Ovary (tissue), 9 donors: Measurements from ENCODE around the gene OR1F1. TPM values are rescaled to one million over a fixed set of nuclear protein-coding genes. Genes with fewer than 3 reads are reported as not detected.

Experiments
- DNase-seq, 5 donors: peaks; one replicate each; pipeline ENCODE4 v3.0.0-alpha.2; 2019 to 2020
- H3K27ac ChIP-seq, 2 donors: fragments of 200-600 bp; one replicate each; pipeline versions ENCODE4 v1.5.1 to v1.8.0; 2019 to 2022
- H3K27me3 ChIP-seq: fragments of 200-600 bp; one replicate; pipeline ENCODE4 v1.8.0; 2022
- H3K36me3 ChIP-seq: fragments of 200-600 bp; sonication (generic); one replicate; pipeline ENCODE4 v1.5.1; 2019
- H3K4me1 ChIP-seq: one replicate; pipeline ENCODE4 v1.8.1; 2013; ENCODE audit warnings: mild to moderate bottlenecking, moderate library complexity; ENCODE audit not compliant: insufficient read depth
- H3K4me3 ChIP-seq: fragments of 200-600 bp; sonication (generic); one replicate; pipeline ENCODE4 v1.5.1; 2017
- H3K9me3 ChIP-seq, 2 donors: fragments of 200-600 bp in 1 of 2; sonication (generic) in 1 of 2; one replicate each; pipeline versions ENCODE4 v1.5.1 to v1.8.1; 2013 to 2019; ENCODE audit warnings: mild to moderate bottlenecking in 1 of 2, moderate library complexity in 1 of 2
- EP300 ChIP-seq: sonication (generic); formaldehyde crosslinking; IDR thresholded peaks from one replicate; pipeline ENCODE4 v1.6.1; 2017; ENCODE audit warnings: antibody characterized with exemption
- POLR2A ChIP-seq: fragments of 450-650 bp; IDR thresholded peaks from one replicate; pipeline ENCODE4 v1.6.1; 2017; ENCODE audit warnings: antibody characterized with exemption, mild to moderate bottlenecking, moderate library complexity
- WGBS, 3 donors: extraction: QIAGEN DNeasy Blood & Tissue Kit in 1 of 3; methylation state at CpG; one replicate each; pipeline versions ENCODE4 v1.1.5 to v1.1.7; 2013 to 2017; 5-methylcytosine and 5-hydroxymethylcytosine counted together
- intact Hi-C, 4 donors: fragments of 100-400 bp; cut with DNase I; formaldehyde crosslinking; loops; one replicate each; pipeline versions ENCODE4 v1.11.0 to v1.15.1; 2022 to 2023
- polyA plus RNA-seq, 2 donors: library from polyadenylated mRNA; stranded (reverse); fragments of 200-250 nt in 1 of 2; fragments of 350-450 nt in 1 of 2; fragmentation: Illumina TruSeq in 1 of 2; extraction: RNeasy Lipid Tissue Mini Kit (QIAGEN cat#74804) in 1 of 2; gene quantifications; one replicate each; pipeline ENCODE4 v1.2.3, GENCODE V29; 2013 to 2014
- total RNA-seq, 7 donors: library from RNA; depleted of rRNA in 2 of 7; stranded (reverse); fragments of >200 nt in 2 of 7; fragmentation: NEBNext Ultra II Directional in 3 of 7; extraction: Animal tissue kit (Norgen Biotek cat#: 25700) in 3 of 7; gene quantifications; one replicate each; pipeline versions ENCODE4 v1.1.0 to v1.2.4, GENCODE V29; 2016 to 2023
- TF ChIP-seq, protein P1 (sequence below), 3 donors: fragments of 450-650 bp in 2 of 3; fragments of 200-600 bp in 1 of 3; IDR thresholded peaks; one replicate each; pipeline versions ENCODE4 v1.5.1 to v1.8.0; 2016 to 2022; ENCODE audit warnings: antibody characterized with exemption in 3 of 3, mild to moderate bottlenecking in 1 of 3
- donor health status: DM: no; HTN: no; CAD: no; lungs with moderate emphysema.
- donor health status: DM: no; HTN: no; CAD: no.
- donor health status: Bipolar disorder and iron deficiency.
- donor health status: DM: yes; HTN: yes; CAD: no.
- donor health status: DM: no; HTN: no; CAD: no.
- donor health status: DM: yes; HTN: yes; CAD: no.

Gene OR1F1
- total and polyA plus RNA-seq, 9 donors = not detected

DNA sequence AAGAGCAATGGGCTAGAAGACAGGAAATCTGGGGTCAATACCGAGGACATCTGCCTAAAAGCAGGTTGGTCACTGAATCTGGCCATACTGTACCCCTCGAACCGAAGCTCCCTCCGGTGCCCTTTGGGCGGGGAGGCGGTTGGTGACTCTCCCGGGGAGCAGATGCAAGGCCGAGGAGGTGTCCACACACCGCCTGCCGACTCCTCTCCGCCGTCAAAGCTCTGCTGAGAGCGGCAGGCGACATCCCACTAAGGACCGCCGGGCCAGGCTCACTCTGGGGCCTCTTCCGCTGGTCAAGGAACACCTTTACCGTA, 46.5 kb downstream of the OR1F1 start:
- intact Hi-C loops = loop anchor here in 1 of 4 donors (10.0 kb wide), 1 partner anchor 70 kb away; the partner anchor contains the start of genes TIGD7 and ZNF75A
- H3K27me3 ChIP-seq = no peaks in the 10 kb centered on the region
- no peak for TF ChIP-seq EP300
- TF ChIP-seq POLR2A = no peak
- TF ChIP-seq, protein P1, sequence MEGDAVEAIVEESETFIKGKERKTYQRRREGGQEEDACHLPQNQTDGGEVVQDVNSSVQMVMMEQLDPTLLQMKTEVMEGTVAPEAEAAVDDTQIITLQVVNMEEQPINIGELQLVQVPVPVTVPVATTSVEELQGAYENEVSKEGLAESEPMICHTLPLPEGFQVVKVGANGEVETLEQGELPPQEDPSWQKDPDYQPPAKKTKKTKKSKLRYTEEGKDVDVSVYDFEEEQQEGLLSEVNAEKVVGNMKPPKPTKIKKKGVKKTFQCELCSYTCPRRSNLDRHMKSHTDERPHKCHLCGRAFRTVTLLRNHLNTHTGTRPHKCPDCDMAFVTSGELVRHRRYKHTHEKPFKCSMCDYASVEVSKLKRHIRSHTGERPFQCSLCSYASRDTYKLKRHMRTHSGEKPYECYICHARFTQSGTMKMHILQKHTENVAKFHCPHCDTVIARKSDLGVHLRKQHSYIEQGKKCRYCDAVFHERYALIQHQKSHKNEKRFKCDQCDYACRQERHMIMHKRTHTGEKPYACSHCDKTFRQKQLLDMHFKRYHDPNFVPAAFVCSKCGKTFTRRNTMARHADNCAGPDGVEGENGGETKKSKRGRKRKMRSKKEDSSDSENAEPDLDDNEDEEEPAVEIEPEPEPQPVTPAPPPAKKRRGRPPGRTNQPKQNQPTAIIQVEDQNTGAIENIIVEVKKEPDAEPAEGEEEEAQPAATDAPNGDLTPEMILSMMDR (IDR thresholded peaks at IDR 0.05) = no peak
- no peak for DNase-seq
- peaks cover 7% of the 10 kb centered on the region for H3K4me1 ChIP-seq
- H3K36me3 ChIP-seq = peaks cover 2% of the 10 kb centered on the region
- WGBS, 3 donors = 1 to 2% (median 2%) methylated on average over 18 of the region's 18 CpGs
- peaks cover 0 to 10% of the 10 kb centered on the region in 2 donors for H3K9me3 ChIP-seq
- peak overlapping the region; percentile 96 to 97 for H3K27ac ChIP-seq
- H3K4me3 ChIP-seq = peak overlapping the region; percentile 96

DNA sequence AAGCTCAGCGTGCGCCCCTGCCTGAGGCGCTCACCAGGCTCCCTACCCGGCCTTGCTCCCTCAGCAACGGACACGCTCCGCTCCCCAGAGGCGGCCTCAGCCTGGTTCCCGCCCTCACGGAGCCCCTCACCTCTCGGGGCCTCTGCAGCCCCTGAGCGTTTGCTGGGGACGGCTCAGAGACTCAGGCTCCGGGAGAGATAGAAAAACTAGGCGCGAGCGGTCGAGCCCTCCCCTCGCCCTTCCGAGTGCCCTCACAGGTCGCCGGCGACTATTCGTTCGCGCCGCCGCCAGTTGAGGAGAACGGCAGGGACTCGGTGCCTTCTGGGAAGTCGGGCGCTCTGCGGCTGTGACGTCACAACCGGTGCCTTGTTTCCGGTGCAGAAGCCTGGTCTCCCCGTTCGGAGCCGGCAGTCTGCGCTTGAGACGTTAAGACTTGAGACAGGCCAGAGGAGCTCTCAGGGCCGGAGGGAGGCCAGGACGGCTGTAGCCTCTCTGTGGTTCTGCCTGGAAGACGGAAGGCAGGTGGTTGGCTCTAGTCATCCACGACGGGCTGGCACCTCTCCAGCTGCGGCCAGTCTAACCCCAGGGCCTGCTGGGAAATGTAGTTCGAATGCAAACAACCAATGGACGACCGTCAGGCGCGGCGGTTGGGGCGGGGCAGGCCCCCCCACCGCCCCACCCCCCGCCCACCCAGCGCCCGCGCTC, 47.0 kb downstream of the OR1F1 start, which contains the start of gene ZNF200:
ZNF200 (minus strand) TSS at position 302 of the 705 bp plus-strand sequence. CDS start 1,403 bp downstream, outside the sequence.
- Histone ChIP-seq H3K4me3 (peak within 1 kb of the TSS; percentile 96), H3K4me1 (peaks cover 7% of the 10 kb centered on the region), H3K9me3 (peaks cover 0 to 5% of the 10 kb centered on the region in 2 donors), H3K27me3 (no peaks in the 10 kb centered on the region), H3K36me3 (peaks cover 2% of the 10 kb centered on the region), H3K27ac (peak within 1 kb of the TSS; percentile 96 to 97)
- intact Hi-C loops = loop anchor here in 1 of 4 donors (10.0 kb wide), 1 partner anchor 70 kb away; the partner anchor contains the start of genes TIGD7 and ZNF75A
- TF ChIP-seq, protein P1 (IDR thresholded peaks at IDR 0.05) = no peak
- peak; percentile 49 for TF ChIP-seq POLR2A
- peak; percentile 95 to 97 (median 96) for DNase-seq
- 0 to 1% (median 0%) methylated on average over 41 to 55 of the region's 59 CpGs for WGBS, 3 donors

DNA sequence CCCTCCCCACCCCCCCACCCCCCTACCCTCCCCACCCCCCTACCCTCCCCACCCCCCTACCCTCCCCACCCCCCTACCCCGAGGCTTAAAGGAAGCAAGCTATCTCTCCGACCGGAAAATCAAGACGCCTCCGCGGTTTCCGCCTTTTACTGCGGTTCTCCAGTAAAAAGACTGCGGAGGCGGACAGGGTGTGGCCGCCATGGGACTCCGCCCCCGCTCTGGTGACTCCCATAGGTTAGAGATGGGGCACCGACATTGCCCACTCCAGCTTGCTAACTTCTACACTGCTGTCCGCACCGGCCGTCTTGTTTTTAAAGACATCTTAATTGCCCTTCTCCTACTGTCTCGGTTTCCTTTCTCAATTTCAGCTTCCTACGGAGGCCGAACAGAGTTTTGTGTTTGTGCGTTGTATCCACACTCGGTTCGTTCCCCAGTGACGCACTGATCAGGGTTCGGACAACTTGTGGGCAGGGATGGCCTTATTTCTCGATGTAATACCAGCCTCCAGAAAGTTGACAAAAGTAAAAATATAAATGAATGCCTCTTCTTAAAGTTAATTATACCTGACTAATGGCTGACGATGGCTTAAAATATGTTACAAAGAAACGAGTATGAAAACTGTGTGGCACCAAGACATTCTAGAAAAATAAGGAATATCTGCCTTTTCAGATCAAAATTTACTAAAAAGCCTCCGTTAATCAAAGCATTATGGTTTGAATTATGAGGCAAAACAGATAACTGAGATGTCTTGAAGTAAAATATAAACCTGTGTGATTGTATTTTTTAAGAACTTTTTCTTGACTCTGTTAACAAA, 48.1 kb downstream of the OR1F1 start:
- Histone ChIP-seq H3K9me3 (peaks cover 0 to under 1% of the 10 kb centered on the region in 2 donors), H3K27ac (no peak overlapping the region), H3K36me3 (no peaks in the 10 kb centered on the region), H3K4me3 (no peak overlapping the region), H3K27me3 (no peaks in the 10 kb centered on the region), H3K4me1 (peaks cover 7% of the 10 kb centered on the region)
- TF ChIP-seq EP300 = no peak
- TF ChIP-seq, protein P1 (IDR thresholded peaks at IDR 0.05) = no peak
- no peak for TF ChIP-seq POLR2A
- WGBS, 3 donors = 80 to 83% (median 82%) methylated on average over 22 to 29 of the region's 29 CpGs
- intact Hi-C loops = loop anchor here in 1 of 4 donors (10.0 kb wide), 1 partner anchor 69 kb away; the partner anchor contains the start of genes TIGD7 and ZNF75A
- DNase-seq = peak; percentile 18 to 51 (median 38)

DNA sequence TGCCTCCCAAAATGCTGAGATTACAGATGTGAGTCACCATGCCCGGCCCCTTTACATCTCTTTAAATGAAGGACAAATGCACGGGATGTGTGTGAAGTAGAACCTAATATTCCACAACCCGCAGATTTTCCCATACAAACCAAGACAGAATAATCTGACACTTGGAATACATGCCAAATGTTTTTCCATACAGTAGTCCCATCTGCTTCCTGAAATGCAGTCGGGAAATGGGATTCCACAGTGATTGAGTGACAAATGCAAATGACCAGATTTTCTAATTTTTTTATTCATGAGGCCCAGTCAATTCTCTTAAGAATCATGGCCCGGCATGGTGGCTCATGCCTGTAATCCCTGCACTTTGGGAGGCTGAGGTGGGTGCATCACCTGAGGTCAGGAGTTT, 53.8 kb downstream of the OR1F1 start:
- 57 to 82% (median 65%) methylated on average over 5 of the region's 5 CpGs for WGBS, 3 donors
- TF ChIP-seq POLR2A (no peak), EP300 (no peak)
- TF ChIP-seq, protein P1 (IDR thresholded peaks at IDR 0.05) = no peak
- Histone ChIP-seq H3K9me3 (no peaks in the 10 kb centered on the region), H3K4me3 (no peak overlapping the region), H3K27ac (no peak overlapping the region), H3K4me1 (no peaks in the 10 kb centered on the region), H3K27me3 (no peaks in the 10 kb centered on the region), H3K36me3 (no peaks in the 10 kb centered on the region)
- intact Hi-C loops = no loop called here
- DNase-seq = no peak
